PC-3 (cell line): ENCODE data around the gene GPC6. TPM values are rescaled to one million over a fixed set of nuclear protein-coding genes. Genes with fewer than 3 reads are reported as not detected.

Source experiments
- ATAC-seq: fragments of 200-7000 bp; cut with Tn5 transposase; 2 replicates; pipeline ENCODE4 v1.9.1; 2020; ENCODE audit warnings: mild to moderate bottlenecking, moderate library complexity
- BruUV-seq: library from RNA; stranded (reverse); fragments of 400-500 nt; replicated peaks from 2 replicates; lab custom pipeline; 2021; lab: Mats Ljungman, UMichigan
- CTCF ChIA-PET: fragments of 300-600 bp; sonication (Branson Sonifier 250); formaldehyde crosslinking; loops from one replicate; lab custom pipeline; 2022; ENCODE audit warnings: antibody characterized with exemption; lab: Charles Lee
- POLR2A ChIA-PET: fragments of 300-600 bp; sonication (Branson Sonifier 250); formaldehyde crosslinking; loops from one replicate; lab custom pipeline; 2022; ENCODE audit warnings: antibody characterized with exemption; ENCODE audit not compliant: unreplicated experiment; lab: Charles Lee
- DNase-seq: peaks from one replicate; pipeline ENCODE4 v3.0.0-alpha.2; 2015
- H2AFZ ChIP-seq: fragments of 300-600 bp; sonication (generic); 2 replicates; pipeline ENCODE4 v1.6.0; 2016; ENCODE audit warnings: antibody characterized with exemption, low read length
- H3F3A ChIP-seq: fragments of 300-600 bp; sonication (generic); one replicate; pipeline ENCODE4 v1.6.0; 2017; ENCODE audit warnings: antibody characterized with exemption, low read length, control low read depth, mild to moderate bottlenecking; ENCODE audit not compliant: unreplicated experiment
- H3K27ac ChIP-seq: fragments of 300-600 bp; sonication (generic); 2 replicates; pipeline ENCODE4 v1.5.1; 2016; ENCODE audit warnings: mild to moderate bottlenecking, low read length
- H3K27me3 ChIP-seq: fragments of 300-600 bp; sonication (generic); 2 replicates; pipeline ENCODE4 v1.6.1; 2016; ENCODE audit warnings: low read length, mixed read lengths
- H3K36me3 ChIP-seq: fragments of 300-600 bp; sonication (generic); 2 replicates; pipeline ENCODE4 v1.6.1; 2016; ENCODE audit warnings: low read depth, mixed run types, low read length, mixed read lengths
- H3K4me1 ChIP-seq: fragments of 300-600 bp; sonication (generic); 2 replicates; pipeline ENCODE4 v1.5.1; 2016; ENCODE audit warnings: low read length; ENCODE audit not compliant: insufficient read depth
- H3K4me2 ChIP-seq: fragments of 300-600 bp; sonication (generic); 2 replicates; pipeline ENCODE4 v1.6.0; 2016; ENCODE audit warnings: low read length
- H3K4me3 ChIP-seq: fragments of 300-600 bp; sonication (generic); 2 replicates; pipeline ENCODE4 v1.5.1; 2016; ENCODE audit warnings: mild to moderate bottlenecking, low read length, mixed read lengths
- H3K79me2 ChIP-seq: fragments of 300-600 bp; sonication (generic); 2 replicates; pipeline ENCODE4 v1.6.1; 2017; ENCODE audit warnings: low read length, mixed read lengths
- H3K9ac ChIP-seq: fragments of 300-600 bp; sonication (generic); 2 replicates; pipeline ENCODE4 v1.6.0; 2016; ENCODE audit warnings: mild to moderate bottlenecking, low read length
- H3K9me2 ChIP-seq: fragments of 300-600 bp; sonication (generic); replicated peaks from 2 replicates; pipeline ENCODE4 v1.6.1; 2016; ENCODE audit warnings: mixed run types, low read length, mixed read lengths
- H3K9me3 ChIP-seq: fragments of 300-600 bp; sonication (generic); 2 replicates; pipeline ENCODE4 v1.6.1; 2016; ENCODE audit warnings: low read length, mixed read lengths
- H4K20me1 ChIP-seq: fragments of 300-600 bp; sonication (generic); 2 replicates; pipeline ENCODE4 v1.6.1; 2016; ENCODE audit warnings: low read length, mixed read lengths
- EZH2 ChIP-seq: fragments of 300-600 bp; sonication (generic); IDR thresholded peaks from one replicate; pipeline ENCODE4 v1.6.1; 2017; ENCODE audit warnings: antibody characterized with exemption, mild to moderate bottlenecking, low read length; ENCODE audit not compliant: unreplicated experiment
- EZH2phosphoT487 ChIP-seq: fragments of 300-600 bp; sonication (generic); IDR thresholded peaks from 2 replicates; pipeline ENCODE4 v1.6.1; 2018; ENCODE audit warnings: mild to moderate bottlenecking, antibody characterized with exemption, low read length, borderline replicate concordance
- intact Hi-C: fragments of 100-400 bp; cut with micrococcal nuclease; formaldehyde crosslinking; loops from 2 replicates; pipeline ENCODE4 v1.9.0; 2023
- total RNA-seq: library from RNA; depleted of rRNA; stranded (reverse); fragments of >200 nt; gene quantifications from 2 replicates; pipeline ENCODE4 v1.2.3, GENCODE V29; 2014
- TF ChIP-seq, protein P1 (sequence below): fragments of 300-600 bp; sonication (generic); conservative IDR thresholded peaks from 2 replicates; pipeline ENCODE4 v1.5.1; 2017; ENCODE audit warnings: antibody characterized with exemption, low read depth, mild to moderate bottlenecking, low read length

Gene GPC6
- total RNA-seq, 1 experiment from 2014 or later, result 3.5 TPM

DNA sequence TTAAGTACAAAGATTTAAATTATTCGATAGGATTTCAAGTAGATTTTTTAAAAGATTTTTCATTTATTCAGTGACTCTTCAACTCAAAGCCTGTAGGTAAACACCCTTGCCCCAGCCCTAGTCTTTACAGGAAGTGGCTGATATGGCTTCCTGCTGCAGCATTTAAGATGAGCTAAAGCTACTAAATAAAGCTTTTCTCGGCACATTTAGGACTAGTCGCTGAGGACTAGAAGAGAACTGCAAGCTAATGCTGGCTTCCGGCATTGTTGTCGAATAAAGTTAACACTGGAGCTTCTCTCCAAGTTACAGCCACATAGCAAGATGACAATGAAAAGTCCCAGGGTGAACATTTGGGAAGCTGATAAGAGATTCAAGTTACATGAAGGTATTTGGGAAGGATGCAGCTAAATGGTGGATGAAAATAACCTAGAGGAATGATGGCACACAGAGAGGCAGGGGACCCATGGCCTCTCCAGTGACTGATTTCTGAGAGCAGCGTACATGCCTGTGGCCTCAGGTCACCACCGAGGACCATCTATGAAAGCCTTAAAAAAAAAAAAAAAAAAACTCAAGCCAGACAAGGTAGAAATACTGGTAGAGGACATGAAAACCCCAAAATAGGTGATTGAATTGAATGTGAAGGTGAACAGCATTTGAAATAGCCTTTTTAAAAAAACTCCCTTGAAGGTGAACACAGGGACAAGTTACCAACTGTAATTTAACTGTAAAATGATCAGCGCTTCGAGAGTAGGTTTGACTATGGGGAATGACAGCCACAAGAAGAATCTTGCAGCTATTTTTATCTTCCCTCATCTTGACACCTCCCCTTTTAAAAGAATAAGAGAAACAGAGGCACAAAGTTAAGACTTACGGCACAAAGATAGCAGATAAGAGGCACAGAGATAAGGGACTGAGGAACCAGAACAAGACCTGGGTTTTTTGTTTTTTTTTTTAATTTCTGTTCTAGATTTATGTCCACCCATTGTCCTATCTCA is 1097.5 kb downstream of the GPC6 start:
- no peak for DNase-seq
- intact Hi-C loops, result no loop called here
- H3K36me3 ChIP-seq, result no peaks in the 10 kb centered on the region
- no peak overlapping the region for H3K4me2 ChIP-seq
- TF ChIP-seq, protein P1, sequence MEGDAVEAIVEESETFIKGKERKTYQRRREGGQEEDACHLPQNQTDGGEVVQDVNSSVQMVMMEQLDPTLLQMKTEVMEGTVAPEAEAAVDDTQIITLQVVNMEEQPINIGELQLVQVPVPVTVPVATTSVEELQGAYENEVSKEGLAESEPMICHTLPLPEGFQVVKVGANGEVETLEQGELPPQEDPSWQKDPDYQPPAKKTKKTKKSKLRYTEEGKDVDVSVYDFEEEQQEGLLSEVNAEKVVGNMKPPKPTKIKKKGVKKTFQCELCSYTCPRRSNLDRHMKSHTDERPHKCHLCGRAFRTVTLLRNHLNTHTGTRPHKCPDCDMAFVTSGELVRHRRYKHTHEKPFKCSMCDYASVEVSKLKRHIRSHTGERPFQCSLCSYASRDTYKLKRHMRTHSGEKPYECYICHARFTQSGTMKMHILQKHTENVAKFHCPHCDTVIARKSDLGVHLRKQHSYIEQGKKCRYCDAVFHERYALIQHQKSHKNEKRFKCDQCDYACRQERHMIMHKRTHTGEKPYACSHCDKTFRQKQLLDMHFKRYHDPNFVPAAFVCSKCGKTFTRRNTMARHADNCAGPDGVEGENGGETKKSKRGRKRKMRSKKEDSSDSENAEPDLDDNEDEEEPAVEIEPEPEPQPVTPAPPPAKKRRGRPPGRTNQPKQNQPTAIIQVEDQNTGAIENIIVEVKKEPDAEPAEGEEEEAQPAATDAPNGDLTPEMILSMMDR, result no peak
- TF ChIP-seq EZH2, result no peak
- no peak for TF ChIP-seq EZH2phosphoT487
- H3K27ac ChIP-seq, result no peak overlapping the region
- CTCF ChIA-PET, result no interaction called here
- H3K79me2 ChIP-seq, result no peaks in the 10 kb centered on the region
- no peak overlapping the region for H3K4me3 ChIP-seq
- H4K20me1 ChIP-seq, result no peaks in the 10 kb centered on the region
- no peaks in the 10 kb centered on the region for H3K9me2 ChIP-seq
- ATAC-seq, result no peak
- no peaks in the 10 kb centered on the region for H3K9me3 ChIP-seq
- no peak overlapping the region for H2AFZ ChIP-seq
- POLR2A ChIA-PET, result interaction anchor here (0.6 kb wide), 1 partner anchor 88 kb away, joined by 6 read pairs; no protein-coding TSS in a partner anchor
- H3K9ac ChIP-seq, result no peak overlapping the region
- no peaks in the 10 kb centered on the region for H3F3A ChIP-seq
- no peaks in the 10 kb centered on the region for H3K4me1 ChIP-seq
- BruUV-seq, result no TSS peak
- no peaks in the 10 kb centered on the region for H3K27me3 ChIP-seq

DNA sequence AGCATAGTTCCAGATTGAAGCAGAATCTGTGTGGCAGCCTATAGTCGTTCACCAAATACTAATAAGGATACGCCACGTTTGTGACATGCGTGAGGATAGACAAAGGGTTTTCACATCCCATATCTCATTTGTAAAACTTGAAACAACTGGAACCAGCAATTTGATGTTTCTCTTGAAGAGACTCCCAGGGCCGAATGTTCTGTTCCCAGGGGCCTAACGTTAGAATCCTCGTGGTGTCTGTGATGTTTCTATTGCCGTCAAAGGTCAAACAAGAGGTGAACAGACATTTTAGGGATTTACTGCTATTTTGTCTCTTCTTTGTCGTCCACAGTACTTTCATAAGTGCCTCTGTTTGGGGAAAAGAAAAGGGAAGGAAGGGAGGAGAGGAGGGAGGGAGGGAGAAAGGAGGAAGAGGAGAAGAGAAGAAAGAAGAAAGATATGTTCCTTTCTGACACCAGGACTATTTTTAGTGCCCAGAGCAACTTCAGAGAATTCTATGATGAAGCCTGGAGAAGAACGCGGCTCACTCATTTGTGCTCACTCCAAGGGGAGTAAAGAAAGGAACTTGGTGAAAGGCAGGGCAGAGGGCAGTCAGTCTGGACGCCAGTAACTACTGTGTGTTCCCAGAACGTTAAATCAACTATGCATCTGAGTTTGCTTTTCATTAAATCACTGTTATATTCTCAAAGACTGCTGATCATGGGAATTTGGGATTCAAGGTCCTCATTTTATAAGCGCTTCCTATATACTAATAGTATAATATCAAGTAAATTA is 1098.3 kb downstream of the GPC6 start:
- no peak overlapping the region for H3K9ac ChIP-seq
- POLR2A ChIA-PET, result no interaction called here
- TF ChIP-seq EZH2phosphoT487 (no peak), EZH2 (no peak)
- TF ChIP-seq, protein P1, result no peak
- BruUV-seq, result no TSS peak
- H3K9me3 ChIP-seq, result no peaks in the 10 kb centered on the region
- no peak overlapping the region for H3K4me2 ChIP-seq
- no peak overlapping the region for H3K27ac ChIP-seq
- H3K36me3 ChIP-seq, result no peaks in the 10 kb centered on the region
- ATAC-seq (no peak), DNase-seq (no peak)
- no peaks in the 10 kb centered on the region for H3K79me2 ChIP-seq
- CTCF ChIA-PET, result no interaction called here
- no peaks in the 10 kb centered on the region for H4K20me1 ChIP-seq
- no peak overlapping the region for H3K4me3 ChIP-seq
- H2AFZ ChIP-seq, result no peak overlapping the region
- H3K4me1 ChIP-seq, result peaks cover 8% of the 10 kb centered on the region
- no peaks in the 10 kb centered on the region for H3K9me2 ChIP-seq
- intact Hi-C loops, result no loop called here
- H3F3A ChIP-seq, result no peaks in the 10 kb centered on the region
- no peaks in the 10 kb centered on the region for H3K27me3 ChIP-seq
